H1 (cell line): ENCODE data around the gene ARSA. TPM values are rescaled to one million over a fixed set of nuclear protein-coding genes. Genes with fewer than 3 reads are reported as not detected.

Experiments used
- CTCF ChIA-PET: fragments of 300-600 bp; sonication (Branson Sonifier 250); formaldehyde crosslinking; loops from one replicate; lab custom pipeline; 2021; ENCODE audit not compliant: partially characterized antibody; lab: Charles Lee
- POLR2A ChIA-PET: fragments of 300-600 bp; sonication (Branson Sonifier 250); formaldehyde crosslinking; loops from one replicate; lab custom pipeline; 2021; ENCODE audit warnings: inconsistent platforms; ENCODE audit not compliant: partially characterized antibody; lab: Charles Lee
- DNase-seq, 2 experiments: peaks; one replicate each; pipeline versions ENCODE4 v3.0.0 to v3.0.0-alpha.2; 2010 to 2022; ENCODE audit warnings: low spot score in 2 of 2, low read depth in 1 of 2, mixed read lengths in 1 of 2
- FAIRE-seq: peaks from 2 replicates; lab custom pipeline; 2011; peaks lifted over from hg19 to GRCh38; lab: Jason Lieb, UNC
- H2AFZ ChIP-seq: 2 replicates; pipeline ENCODE4 v1.8.1; 2012; ENCODE audit warnings: low read length, inconsistent platforms
- H2AK5ac ChIP-seq: 2 replicates; pipeline ENCODE4 v1.6.1; 2013; ENCODE audit warnings: low read depth, low read length
- H2BK120ac ChIP-seq: replicated peaks from 2 replicates; pipeline ENCODE3; 2013; ENCODE audit warnings: low read depth, low read length, inconsistent platforms
- H2BK12ac ChIP-seq: 2 replicates; pipeline ENCODE4 v1.6.1; 2013; ENCODE audit warnings: low read depth, low read length
- H2BK15ac ChIP-seq: 2 replicates; pipeline ENCODE4 v1.6.1; 2013; ENCODE audit warnings: low read length
- H2BK20ac ChIP-seq: 2 replicates; pipeline ENCODE4 v1.6.1; 2013; ENCODE audit warnings: low read length
- H2BK5ac ChIP-seq: 2 replicates; pipeline ENCODE4 v1.6.1; 2013; ENCODE audit warnings: low read depth, low read length
- H3K14ac ChIP-seq: 2 replicates; pipeline ENCODE4 v1.6.1; 2013; ENCODE audit warnings: inconsistent platforms; ENCODE audit not compliant: insufficient read length
- H3K18ac ChIP-seq: 2 replicates; pipeline ENCODE4 v1.6.1; 2013; ENCODE audit warnings: low read length; ENCODE audit errors: extremely low read depth
- H3K23ac ChIP-seq: 2 replicates; pipeline ENCODE4 v1.6.1; 2013; ENCODE audit warnings: inconsistent platforms; ENCODE audit not compliant: insufficient read length
- H3K23me2 ChIP-seq: 2 replicates; pipeline ENCODE4 v1.6.1; 2013; ENCODE audit warnings: low read depth, low read length
- H3K27ac ChIP-seq: 2 replicates; pipeline ENCODE4 v1.6.1; 2011; ENCODE audit warnings: low read depth, low read length, inconsistent platforms
- H3K27me3 ChIP-seq, 4 experiments: replicated peaks in 1 of 4; 1 replicate in 1 of 4; 2 replicates in 3 of 4; pipeline versions ENCODE4 v1.6.1 to v1.8.1; 2011 to 2013; ENCODE audit warnings: low read length in 3 of 4, mild to moderate bottlenecking in 3 of 4, inconsistent platforms in 2 of 4, mixed read lengths in 2 of 4, moderate library complexity in 1 of 4; ENCODE audit not compliant: control insufficient read depth in 3 of 4, insufficient read depth in 3 of 4; ENCODE audit errors: extremely low read depth in 1 of 4
- H3K36me3 ChIP-seq, 4 experiments: 2 replicates each; pipeline versions ENCODE4 v1.6.1 to v1.8.1; 2011 to 2013; ENCODE audit warnings: mild to moderate bottlenecking in 4 of 4, low read length in 3 of 4, moderate library complexity in 2 of 4, control low read depth in 1 of 4, inconsistent platforms in 1 of 4; ENCODE audit not compliant: insufficient read depth in 4 of 4, control insufficient read depth in 2 of 4
- H3K4ac ChIP-seq: replicated peaks from 2 replicates; pipeline ENCODE3; 2013; ENCODE audit warnings: low read length, low read depth, mixed read lengths, inconsistent platforms; ENCODE audit not compliant: insufficient read length
- H3K4me1 ChIP-seq, 4 experiments: replicated peaks in 1 of 4; 1 replicate in 1 of 4; 2 replicates in 3 of 4; pipeline versions ENCODE4 v1.6.1 to v1.8.1; 2011 to 2013; ENCODE audit warnings: low read length in 3 of 4, inconsistent platforms in 2 of 4, mixed read lengths in 1 of 4; ENCODE audit not compliant: insufficient read depth in 4 of 4, control insufficient read depth in 3 of 4
- H3K4me2 ChIP-seq, 2 experiments: 2 replicates each; pipeline versions ENCODE4 v1.6.1 to v1.8.1; 2011 to 2013; ENCODE audit warnings: low read depth in 2 of 2, low read length in 2 of 2, control low read depth in 1 of 2, inconsistent platforms in 1 of 2, mild to moderate bottlenecking in 1 of 2; ENCODE audit not compliant: insufficient read depth in 1 of 2
- H3K4me3 ChIP-seq, 4 experiments: fragments of 200-600, 300-600 bp in 1 of 4; sonication (generic), shearing (Covaris generic), sonication (Bioruptor Twin) in 1 of 4; 2 replicates each; pipeline versions ENCODE4 v1.5.1 to v1.8.1; 2011 to 2016; ENCODE audit warnings: low read length in 4 of 4, low read depth in 3 of 4, control low read depth in 2 of 4, inconsistent platforms in 2 of 4, mild to moderate bottlenecking in 2 of 4, mixed read lengths in 1 of 4, moderate library complexity in 1 of 4; ENCODE audit not compliant: insufficient read depth in 2 of 4; ENCODE audit errors: extremely low read depth in 1 of 4
- H3K56ac ChIP-seq: replicated peaks from 2 replicates; pipeline ENCODE3; 2013; ENCODE audit warnings: low read depth, mild to moderate bottlenecking, mixed read lengths, low read length, inconsistent platforms; ENCODE audit not compliant: insufficient read length
- H3K79me1 ChIP-seq: 2 replicates; pipeline ENCODE4 v1.6.1; 2013; ENCODE audit warnings: low read depth, low read length, control low read depth
- H3K79me2 ChIP-seq, 2 experiments: 2 replicates each; pipeline versions ENCODE4 v1.6.1 to v1.8.1; 2012 to 2013; ENCODE audit warnings: low read length in 2 of 2, mild to moderate bottlenecking in 2 of 2, inconsistent platforms in 1 of 2; ENCODE audit not compliant: insufficient read depth in 2 of 2, control insufficient read depth in 1 of 2
- H3K9ac ChIP-seq, 4 experiments: replicated peaks in 1 of 4; 1 replicate in 1 of 4; 2 replicates in 3 of 4; pipeline versions ENCODE4 v1.6.1 to v1.8.1; 2011 to 2013; ENCODE audit warnings: low read depth in 3 of 4, low read length in 3 of 4, control low read depth in 2 of 4, mild to moderate bottlenecking in 2 of 4, moderate library complexity in 2 of 4, inconsistent platforms in 1 of 4; ENCODE audit errors: extremely low read depth in 1 of 4
- H3K9me3 ChIP-seq, 2 experiments: 2 replicates each; pipeline versions ENCODE4 v1.6.1 to v1.8.1; 2012 to 2013; ENCODE audit warnings: mild to moderate bottlenecking in 2 of 2, moderate library complexity in 2 of 2, control low read depth in 1 of 2, inconsistent platforms in 1 of 2, low read depth in 1 of 2, low read length in 1 of 2, mixed read lengths in 1 of 2; ENCODE audit not compliant: insufficient read depth in 2 of 2
- H4K20me1 ChIP-seq, 2 experiments: replicated peaks in 1 of 2; 2 replicates each; pipeline versions ENCODE3 to v1.8.1; 2011 to 2013; ENCODE audit warnings: inconsistent platforms in 2 of 2, low read length in 2 of 2, mild to moderate bottlenecking in 1 of 2; ENCODE audit not compliant: insufficient read depth in 2 of 2, control insufficient read depth in 1 of 2
- H4K5ac ChIP-seq: 2 replicates; pipeline ENCODE4 v1.6.1; 2013; ENCODE audit warnings: low read length, low read depth, mixed read lengths, inconsistent platforms; ENCODE audit not compliant: insufficient read length
- H4K8ac ChIP-seq: 2 replicates; pipeline ENCODE4 v1.8.0; 2013; ENCODE audit warnings: mild to moderate bottlenecking, moderate library complexity, low read length, inconsistent platforms; ENCODE audit not compliant: insufficient read depth; ENCODE audit errors: extremely low read depth
- H4K91ac ChIP-seq: replicated peaks from 2 replicates; pipeline ENCODE3; 2013; ENCODE audit warnings: low read length, mixed read lengths, inconsistent platforms; ENCODE audit not compliant: insufficient read length
- BRCA1 ChIP-seq: IDR thresholded peaks from 2 replicates; pipeline ENCODE4 v1.6.1; 2012; ENCODE audit warnings: low read depth, low read length, improper control_type of control experiment
- CHD1 ChIP-seq: IDR thresholded peaks from 2 replicates; pipeline ENCODE4 v1.6.1; 2012; ENCODE audit warnings: low read depth, low read length, improper control_type of control experiment
- GTF2F1 ChIP-seq: IDR thresholded peaks from 2 replicates; pipeline ENCODE4 v1.6.1; 2012; ENCODE audit warnings: low read depth, low read length, improper control_type of control experiment, borderline replicate concordance
- JUN ChIP-seq: IDR thresholded peaks from 2 replicates; pipeline ENCODE4 v1.6.1; 2011; ENCODE audit warnings: low read depth, mild to moderate bottlenecking, improper control_type of control experiment, low read length
- KDM5A ChIP-seq: fragments of 200-600 bp; IDR thresholded peaks from 2 replicates; pipeline ENCODE4 v1.7.1; 2012; ENCODE audit warnings: mild to moderate bottlenecking, low read length, inconsistent platforms, mixed read lengths
- USF2 ChIP-seq: IDR thresholded peaks from 2 replicates; pipeline ENCODE4 v1.6.1; 2011; ENCODE audit warnings: low read length, improper control_type of control experiment
- YY1 ChIP-seq: IDR thresholded peaks from 2 replicates; pipeline ENCODE4 v1.6.1; 2011; ENCODE audit warnings: low read depth, mild to moderate bottlenecking, low read length
- ZNF274 ChIP-seq: IDR thresholded peaks from 2 replicates; pipeline ENCODE4 v1.7.0; 2012; ENCODE audit warnings: low read length, borderline replicate concordance; ENCODE audit errors: extremely low read depth
- WGBS, 2 experiments: shearing (Covaris generic) in 1 of 2; methylation state at CpG; one replicate each; pipeline versions ENCODE4 v1.1.6 to v1.1.7; 2013 to 2015; ENCODE audit warnings: low lambda C conversion rate in 2 of 2, mixed read lengths in 2 of 2, inconsistent platforms in 1 of 2, low coverage in 1 of 2, missing lambda C conversion rate in 1 of 2; ENCODE audit not compliant: insufficient replicate concordance in 2 of 2, insufficient coverage in 1 of 2, insufficient read length in 1 of 2; ENCODE audit errors: extremely low coverage in 1 of 2, missing lambda C conversion rate in 1 of 2; 5-methylcytosine and 5-hydroxymethylcytosine counted together
- polyA plus RNA-seq, 7 experiments: library from polyadenylated mRNA; depleted of rRNA in 3 of 7; stranded (reverse) in 5 of 7; unstranded in 2 of 7; fragments of >200 nt in 5 of 7; fragments of 200-250 nt in 2 of 7; gene quantifications; 1 replicate in 5 of 7; 2 replicates in 1 of 7; 4 replicates in 1 of 7; pipeline versions ENCODE4 v1.2.1 to v1.2.3, GENCODE V29; 2011 to 2013; ENCODE audit warnings: missing spikeins in 2 of 7, mixed read lengths in 2 of 7
- total RNA-seq: library from RNA; stranded (reverse); fragmentation: NEBNext Ultra II Directional; extraction: Animal tissue kit (Norgen Biotek cat#: 25700); gene quantifications from 2 replicates; pipeline ENCODE4 v1.2.1, GENCODE V29; 2021
- TF ChIP-seq, protein P1 (sequence below): IDR thresholded peaks from 2 replicates; pipeline ENCODE4 v1.6.1; 2012; ENCODE audit warnings: inconsistent platforms

The ARSA gene
- total and polyA plus RNA-seq, 2 of the 8 experiments (the other 6 are each of a cell fraction or from before 2014, with no cell fraction given) = 9.8 to 10.1 TPM

- peak overlapping the region; percentile 86 for H2BK20ac ChIP-seq
- H3K79me2 ChIP-seq = no peaks in the 10 kb centered on the region
- peaks cover 4% of the 10 kb centered on the region; the same call in 1 of the 2 replicates for H3K23me2 ChIP-seq
- H3K4me1 ChIP-seq = peaks cover 4 to 21% (median 17%) of the 10 kb centered on the region in 4 experiments
- DNase-seq (peak; percentile 75 to 79), FAIRE-seq (no peak)
- no peaks in the 10 kb centered on the region for H3K36me3 ChIP-seq
- CTCF ChIA-PET = interaction anchor here (0.6 to 6.9 kb wide), 23 partner anchors 9 to 840 kb away, joined by 3 to 74 read pairs (median 6); partner anchors contain the start of genes ARSA and SCO2
- no peak overlapping the region for H3K9ac ChIP-seq
- H2BK120ac ChIP-seq = peak overlapping the region; percentile 5
- WGBS, 2 experiments = 9% methylated on average over 17 of the region's 17 CpGs; no CpG with 5 or more reads in 1 of the 2 experiments
- no peaks in the 10 kb centered on the region for H3K79me1 ChIP-seq
- no peaks in the 10 kb centered on the region for H4K20me1 ChIP-seq
- H3K56ac ChIP-seq = no peak overlapping the region
- peak overlapping the region; percentile 36; the same call in 1 of the 2 replicates for H4K8ac ChIP-seq
- peaks cover 0 to 8% of the 10 kb centered on the region in 2 experiments; a peak in 3 of 4 replicates for H3K9me3 ChIP-seq
- POLR2A ChIA-PET = interaction anchor here (0.9 to 2.0 kb wide), 10 partner anchors 8 to 78 kb away, joined by 3 to 8 read pairs (median 4); partner anchors contain the start of gene ARSA
- peak overlapping the region; percentile 60 to 67 for H3K4me2 ChIP-seq
- no peak overlapping the region for H3K23ac ChIP-seq
- peak overlapping the region; percentile 54; the same call in 1 of the 2 replicates for H3K27ac ChIP-seq
- H2BK12ac ChIP-seq = peak overlapping the region; percentile 50; the same call in 1 of the 2 replicates
- peaks cover 0 to 23% (median 17%) of the 10 kb centered on the region in 4 experiments; a peak in 6 of 7 replicates for H3K27me3 ChIP-seq
- peak overlapping the region; percentile 44 for H3K4ac ChIP-seq
- peak overlapping the region; percentile 92; the same call in 1 of the 2 replicates for H2BK5ac ChIP-seq
- 0 out of 2 replicates have a peak overlapping the region, but pooled peaks have one; percentile 52 for H2AFZ ChIP-seq
- H4K5ac ChIP-seq = peak overlapping the region; percentile 76
- H4K91ac ChIP-seq = peak overlapping the region; percentile 96
- 0 out of 2 replicates have a peak overlapping the region, but pooled peaks have one; percentile 72 for H2BK15ac ChIP-seq
- peak overlapping the region; percentile 83; the same call in 1 of the 2 replicates for H2AK5ac ChIP-seq
- H3K4me3 ChIP-seq = peak overlapping the region in 3 of 4 experiments; percentile 16 to 44 (median 31); a peak in 5 of 8 replicates
- peak overlapping the region; percentile 96 for H3K18ac ChIP-seq
- H3K14ac ChIP-seq = no peak overlapping the region
- TF ChIP-seq, protein P1, sequence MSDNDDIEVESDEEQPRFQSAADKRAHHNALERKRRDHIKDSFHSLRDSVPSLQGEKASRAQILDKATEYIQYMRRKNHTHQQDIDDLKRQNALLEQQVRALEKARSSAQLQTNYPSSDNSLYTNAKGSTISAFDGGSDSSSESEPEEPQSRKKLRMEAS = peak; percentile 41
- no peak for TF ChIP-seq JUN
- no peak for TF ChIP-seq GTF2F1
- no peak for TF ChIP-seq KDM5A
- TF ChIP-seq ZNF274 = no peak
- TF ChIP-seq USF2 = peak; percentile 88
- TF ChIP-seq BRCA1 = no peak
- no peak for TF ChIP-seq CHD1
- TF ChIP-seq YY1 = peak; percentile 62
Measured at GRCh38 chr22:50641696-50642607, 14.0 kb upstream of the ARSA start.
